K562 (cell line): ENCODE results near the gene OPHN1. TPM values are rescaled to one million over a fixed set of nuclear protein-coding genes. Genes with fewer than 3 reads are reported as not detected.

Experiments used
- ATAC-seq: fragments of 200-7000 bp; cut with Tn5 transposase; 3 replicates; pipeline ENCODE4 v1.9.1; 2020; ENCODE audit warnings: moderate library complexity
- BruUV-seq: library from RNA; stranded (reverse); fragments of 400-500 nt; replicated peaks from 2 replicates; lab custom pipeline; 2021; lab: Mats Ljungman, UMichigan
- CTCF ChIA-PET: fragments of 300-600 bp; formaldehyde crosslinking; extraction: SDS; loops from one replicate; lab custom pipeline; 2021; ENCODE audit warnings: low intra/inter-chr PET ratio; lab: Yijun Ruan, JAX
- POLR2A ChIA-PET: fragments of 300-600, 350-650 bp; sonication (Branson Sonifier 250); formaldehyde crosslinking; extraction: SDS; loops from one replicate; lab custom pipeline; 2021; ENCODE audit warnings: antibody characterized with exemption, inconsistent platforms; lab: Yijun Ruan, JAX
- DNase-seq, 4 experiments: peaks; one replicate each; pipeline versions ENCODE4 v3.0.0 to v3.0.0-alpha.2; 2011 to 2018; ENCODE audit warnings: low spot score in 3 of 4, mixed read lengths in 3 of 4; ENCODE audit errors: extremely low read depth in 1 of 4
- FAIRE-seq: peaks from 2 replicates; lab custom pipeline; 2011; peaks lifted over from hg19 to GRCh38; lab: Jason Lieb, UNC
- H2AFZ ChIP-seq: 2 replicates; pipeline ENCODE4 v1.6.0; 2011; ENCODE audit warnings: low read depth, low read length, control low read depth, inconsistent platforms
- H3K27ac ChIP-seq: fragments of 200-600 bp; 3 replicates; pipeline ENCODE4 v1.8.0; 2011; ENCODE audit warnings: low read depth, mild to moderate bottlenecking, control low read depth, inconsistent platforms, low read length, moderate library complexity, mixed read lengths; ENCODE audit errors: extremely low read depth
- H3K27me3 ChIP-seq, 2 experiments: fragments of 300-600 bp in 1 of 2; 2 replicates in 1 of 2; 3 replicates in 1 of 2; pipeline versions ENCODE4 v1.6.0 to v1.8.0; 2011; ENCODE audit warnings: inconsistent platforms in 2 of 2, low read length in 2 of 2, mild to moderate bottlenecking in 1 of 2, mixed read lengths in 1 of 2, moderate library complexity in 1 of 2; ENCODE audit not compliant: control insufficient read depth in 2 of 2, insufficient read depth in 2 of 2
- H3K36me3 ChIP-seq: fragments of 300-600 bp; 3 replicates; pipeline ENCODE4 v1.8.0; 2011; ENCODE audit warnings: mild to moderate bottlenecking, low read length, inconsistent platforms; ENCODE audit not compliant: control insufficient read depth, insufficient read depth
- H3K4me1 ChIP-seq, 2 experiments: fragments of 200-600 bp in 1 of 2; replicated peaks in 1 of 2; 2 replicates in 1 of 2; 3 replicates in 1 of 2; pipeline versions ENCODE4 v1.5.1 to v1.8.0; 2011; ENCODE audit warnings: inconsistent platforms in 2 of 2, low read length in 2 of 2, mild to moderate bottlenecking in 1 of 2, mixed read lengths in 1 of 2, moderate library complexity in 1 of 2; ENCODE audit not compliant: control insufficient read depth in 2 of 2, insufficient read depth in 2 of 2
- H3K4me2 ChIP-seq: 2 replicates; pipeline ENCODE4 v1.6.1; 2011; ENCODE audit warnings: low read length, control low read depth, inconsistent platforms, mixed read lengths; ENCODE audit not compliant: insufficient read depth
- H3K4me3 ChIP-seq: fragments of 200-600 bp; sonication (generic), shearing (Covaris generic); 2 replicates; pipeline ENCODE4 v1.5.1; 2016; ENCODE audit warnings: control low read depth, inconsistent platforms
- H3K79me2 ChIP-seq: fragments of 200-600 bp; 3 replicates; pipeline ENCODE4 v1.8.0; 2011; ENCODE audit warnings: low read length, inconsistent platforms; ENCODE audit not compliant: control insufficient read depth, insufficient read depth
- H3K9ac ChIP-seq, 2 experiments: 2 replicates each; pipeline versions ENCODE4 v1.6.0 to v1.6.1; 2011; ENCODE audit warnings: low read depth in 2 of 2, low read length in 2 of 2, control low read depth in 1 of 2, inconsistent platforms in 1 of 2, mild to moderate bottlenecking in 1 of 2, mixed read lengths in 1 of 2; ENCODE audit not compliant: insufficient read depth in 1 of 2
- H3K9me1 ChIP-seq: one replicate; pipeline ENCODE4 v1.6.0; 2011; ENCODE audit warnings: inconsistent platforms, mild to moderate bottlenecking, low read length, moderate library complexity; ENCODE audit not compliant: control insufficient read depth, insufficient read depth
- H3K9me3 ChIP-seq: replicated peaks from 2 replicates; pipeline ENCODE4 v1.5.1; 2011; ENCODE audit warnings: low read depth, low read length, inconsistent platforms; ENCODE audit not compliant: control insufficient read depth, insufficient read depth
- H4K20me1 ChIP-seq: replicated peaks from 2 replicates; pipeline ENCODE4 v1.6.1; 2011; ENCODE audit warnings: low read length, inconsistent platforms, mixed read lengths; ENCODE audit not compliant: control insufficient read depth, insufficient read depth
- BHLHE40 ChIP-seq: IDR thresholded peaks from 2 replicates; pipeline ENCODE4 v1.6.1; 2011; ENCODE audit warnings: low read length, improper control_type of control experiment
- CHD2 ChIP-seq: IDR thresholded peaks from 2 replicates; pipeline ENCODE4 v1.6.1; 2011; ENCODE audit warnings: low read depth, low read length
- ETS1 ChIP-seq: conservative IDR thresholded peaks from 2 replicates; pipeline ENCODE4 v1.6.1; 2011; ENCODE audit warnings: low read depth, mild to moderate bottlenecking, low read length; ENCODE audit not compliant: control insufficient read depth
- GTF2E2 ChIP-seq: fragments of 200-800 bp; sonication (Bioruptor generic); IDR thresholded peaks from 2 replicates; pipeline ENCODE4 v1.6.1; 2016; ENCODE audit warnings: missing genetic modification characterization, missing compliant biosample characterization
- HCFC1 ChIP-seq: IDR thresholded peaks from 2 replicates; pipeline ENCODE4 v1.6.1; 2012; ENCODE audit warnings: low read depth, low read length, improper control_type of control experiment
- MNT ChIP-seq, 2 experiments: fragments of 450-650 bp; conservative IDR thresholded peaks; 2 replicates each; pipeline ENCODE4 v1.6.1; 2017; ENCODE audit warnings: mild to moderate bottlenecking in 2 of 2, moderate library complexity in 2 of 2
- PATZ1 ChIP-seq: fragments of 250-450 bp; sonication (Bioruptor Pico); IDR thresholded peaks from 2 replicates; pipeline ENCODE4 v1.5.0; 2020; ENCODE audit warnings: mild to moderate bottlenecking, borderline replicate concordance
- SMARCB1 ChIP-seq: IDR thresholded peaks from 2 replicates; pipeline ENCODE4 v1.6.1; 2011; ENCODE audit warnings: improper control_type of control experiment, low read depth; ENCODE audit not compliant: insufficient read length
- TCF3 ChIP-seq: sonication (generic); formaldehyde crosslinking; IDR thresholded peaks from 2 replicates; pipeline ENCODE4 v1.4.0; 2020; ENCODE audit warnings: mild to moderate bottlenecking, missing genetic modification reagents
- ZNF165 ChIP-seq: fragments of 250-450 bp; sonication (Bioruptor Pico); IDR thresholded peaks from 2 replicates; pipeline ENCODE4 v1.4.0; 2020; ENCODE audit warnings: borderline replicate concordance
- ZNF184 ChIP-seq: sonication (generic); formaldehyde crosslinking; IDR thresholded peaks from 2 replicates; pipeline ENCODE4 v1.5.0; 2020; ENCODE audit warnings: missing genetic modification reagents
- ZNF212 ChIP-seq: fragments of 450-650 bp; formaldehyde crosslinking; IDR thresholded peaks from 2 replicates; pipeline ENCODE4 v1.4.0; 2020; ENCODE audit warnings: mild to moderate bottlenecking
- ZNF668 ChIP-seq: fragments of 250-450 bp; sonication (Bioruptor Pico); IDR thresholded peaks from 2 replicates; pipeline ENCODE4 v1.8.0; 2022; ENCODE audit warnings: mild to moderate bottlenecking, inconsistent platforms
- ZSCAN29 ChIP-seq: fragments of 450-650 bp; IDR thresholded peaks from 2 replicates; pipeline ENCODE4 v1.6.1; 2017
- WGBS: fragments of 100-300 bp; shearing (Covaris generic); methylation state at CpG from one replicate; pipeline ENCODE4 v1.1.6; 2016; ENCODE audit warnings: low coverage, mixed read lengths; ENCODE audit not compliant: insufficient coverage; ENCODE audit errors: missing lambda C conversion rate; 5-methylcytosine and 5-hydroxymethylcytosine counted together
- in situ Hi-C: fragments of 300-500 bp; cut with MboI; formaldehyde crosslinking; loops from 4 replicates; pipeline ENCODE4 v1.15.0; 2018; ENCODE audit warnings: inconsistent platforms, mixed read lengths
- intact Hi-C: fragments of 100-400 bp; cut with micrococcal nuclease; formaldehyde crosslinking; loops from 2 replicates; pipeline ENCODE4 v1.14.2; 2022
- polyA plus RNA-seq, 8 experiments: library from polyadenylated mRNA; depleted of rRNA in 4 of 8; stranded (reverse) in 5 of 8; unstranded in 3 of 8; fragments of >200 nt; fragmentation: Nextera tagmentation in 2 of 8; fragmentation: Illumina TruSeq in 1 of 8; extraction: Ambion mirVana in 2 of 8; extraction: Trizol in 1 of 8; gene quantifications; 2 replicates each; pipeline versions ENCODE4 v1.2.1 to v1.2.3, GENCODE V29; 2011 to 2014; ENCODE audit warnings: inconsistent platforms in 1 of 8, missing spikeins in 1 of 8
- total RNA-seq, 7 experiments: library from RNA; depleted of rRNA in 6 of 7; stranded (reverse); fragments of >200 nt in 6 of 7; fragmentation: Illumina TruSeq in 2 of 7; extraction: Trizol in 2 of 7; gene quantifications; 2 replicates each; pipeline versions ENCODE4 v1.2.1 to v1.2.3, GENCODE V29; 2011 to 2021; ENCODE audit warnings: low replicate concordance in 1 of 7

The OPHN1 gene
- total and polyA plus RNA-seq, 9 of the 15 experiments (the other 6 are each of a cell fraction or from before 2014, with no cell fraction given), result 0.28 to 1.8 (median 1.0) TPM

GRCh38 chrX:68209008-68209407 lies 224.3 kb downstream of the OPHN1 start:
- no peaks in the 10 kb centered on the region for H3K9me1 ChIP-seq
- no peak overlapping the region for H3K27ac ChIP-seq
- POLR2A ChIA-PET, result no interaction called here
- FAIRE-seq (no peak), ATAC-seq (no peak), DNase-seq (no peak)
- H3K9me3 ChIP-seq, result no peaks in the 10 kb centered on the region
- intact Hi-C loops (no loop called here), in situ Hi-C loops (no loop called here)
- H3K9ac ChIP-seq, result no peak overlapping the region
- no peaks in the 10 kb centered on the region for H4K20me1 ChIP-seq
- H3K79me2 ChIP-seq, result no peaks in the 10 kb centered on the region
- H2AFZ ChIP-seq, result no peak overlapping the region
- H3K4me3 ChIP-seq, result no peak overlapping the region
- H3K36me3 ChIP-seq, result no peaks in the 10 kb centered on the region
- no TSS peak for BruUV-seq
- CTCF ChIA-PET, result no interaction called here
- no peak overlapping the region for H3K4me2 ChIP-seq
- H3K27me3 ChIP-seq, result no peaks in the 10 kb centered on the region
- TF ChIP-seq ETS1 (no peak), ZNF668 (CRISPR knock-in tag) (no peak), HCFC1 (no peak), TCF3 (CRISPR knock-in tag) (no peak), ZNF165 (CRISPR knock-in tag) (no peak), MNT (conservative IDR thresholded peaks at IDR 0.05) (no peak), GTF2E2 (tag) (no peak), ZNF184 (CRISPR knock-in tag) (no peak), CHD2 (no peak), PATZ1 (CRISPR knock-in tag) (no peak), SMARCB1 (no peak), ZSCAN29 (no peak), ZNF212 (CRISPR knock-in tag) (no peak), BHLHE40 (no peak)
- TF ChIP-seq, all 486 proteins: peak for 0
- WGBS, result 67% methylated on average over 1 of the region's 1 CpG
- no peaks in the 10 kb centered on the region for H3K4me1 ChIP-seq
